Fibroblast of skin of abdomen (primary cell): Measurements from ENCODE around the gene HSPA12B.

Experiments
- DNase-seq: peaks from one replicate; pipeline ENCODE4 v3.0.0-alpha.2; 2013

Gene HSPA12B

DNA sequence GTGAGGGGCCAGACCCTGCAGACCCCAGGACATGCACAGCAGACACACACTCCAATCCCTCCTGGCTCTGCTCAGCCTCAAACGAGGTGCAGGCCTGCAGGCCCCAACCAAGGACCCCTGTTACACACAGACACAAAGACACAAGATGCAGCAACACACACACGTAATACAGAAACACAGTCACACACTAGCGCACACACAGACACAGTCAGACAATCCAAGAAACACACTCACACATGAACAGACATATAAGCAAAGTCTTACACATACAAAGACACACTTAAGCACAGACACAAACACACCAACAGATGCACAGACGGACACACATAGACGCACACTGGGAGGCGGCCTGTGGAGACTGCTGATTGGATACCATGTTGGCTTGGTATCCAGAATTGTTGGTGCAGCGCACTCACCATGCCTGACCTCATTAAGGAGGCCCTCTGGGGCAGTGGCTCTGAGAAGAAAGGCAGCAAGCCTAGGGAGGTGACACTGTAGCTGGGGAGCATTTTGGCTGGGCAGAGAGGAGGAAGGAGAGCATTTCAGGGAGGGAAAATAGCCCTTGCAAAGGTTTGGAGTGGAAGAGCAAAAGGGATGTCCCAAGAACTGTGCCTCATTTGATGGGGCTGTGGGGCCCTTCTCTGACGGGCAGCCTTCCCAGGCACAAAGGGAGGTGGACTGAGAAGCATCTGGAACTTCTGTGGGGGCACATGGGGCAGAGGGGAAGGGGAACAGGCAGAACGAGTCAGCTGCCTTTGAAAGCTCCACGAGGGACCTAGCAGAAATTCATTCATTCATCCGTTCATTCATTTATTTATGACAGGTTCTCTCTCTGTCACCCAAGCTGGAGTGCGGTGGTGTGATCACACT, 1.4 kb upstream of the HSPA12B start:
- no peak for DNase-seq

GRCh38 chr20:3731944-3732326, 550 bp upstream of the HSPA12B start:
- DNase-seq, result no peak

DNA sequence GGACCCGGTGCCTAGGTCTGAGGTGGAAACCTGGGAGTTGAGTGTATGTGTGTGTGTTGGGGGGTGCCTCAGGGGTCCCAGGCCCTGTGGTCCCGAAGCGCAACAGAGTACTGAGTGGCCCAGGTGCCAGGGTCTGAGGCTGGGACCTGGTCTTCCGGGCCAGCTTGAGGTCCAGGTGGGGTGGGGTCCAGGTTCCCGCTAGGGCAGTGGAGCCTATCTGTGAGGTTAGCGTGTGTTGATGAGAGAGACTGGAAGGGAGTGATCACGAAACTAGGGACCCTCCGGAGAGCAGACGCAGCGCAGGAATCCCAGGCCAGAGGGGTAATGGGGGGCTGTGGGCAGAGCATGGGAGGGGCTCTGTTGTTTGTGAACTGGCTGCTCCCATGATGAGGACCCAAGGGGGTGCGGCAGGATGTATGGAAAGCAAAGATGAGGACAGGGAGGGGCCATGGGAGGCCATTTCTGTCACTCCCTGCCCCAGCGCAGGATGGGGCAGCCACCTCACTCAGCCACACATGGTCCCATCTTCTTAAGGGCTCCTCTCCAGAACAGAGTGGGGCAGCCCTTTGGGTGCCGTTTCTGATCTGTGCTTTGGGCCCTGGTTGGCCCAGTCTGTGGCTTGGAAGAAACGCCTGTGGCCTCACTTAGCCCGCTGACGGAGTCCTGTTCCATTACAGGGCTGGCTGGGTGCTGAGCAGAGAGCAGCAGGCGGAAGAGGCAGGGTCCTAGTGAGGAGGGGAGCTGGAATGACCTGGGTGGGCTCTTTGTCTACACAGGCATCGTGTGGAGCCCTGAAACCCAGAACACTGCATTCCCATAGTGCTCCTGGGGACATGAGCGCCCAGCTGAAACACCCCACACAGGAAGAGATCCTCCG, 872 bp downstream of the HSPA12B start:
- no peak for DNase-seq

DNA sequence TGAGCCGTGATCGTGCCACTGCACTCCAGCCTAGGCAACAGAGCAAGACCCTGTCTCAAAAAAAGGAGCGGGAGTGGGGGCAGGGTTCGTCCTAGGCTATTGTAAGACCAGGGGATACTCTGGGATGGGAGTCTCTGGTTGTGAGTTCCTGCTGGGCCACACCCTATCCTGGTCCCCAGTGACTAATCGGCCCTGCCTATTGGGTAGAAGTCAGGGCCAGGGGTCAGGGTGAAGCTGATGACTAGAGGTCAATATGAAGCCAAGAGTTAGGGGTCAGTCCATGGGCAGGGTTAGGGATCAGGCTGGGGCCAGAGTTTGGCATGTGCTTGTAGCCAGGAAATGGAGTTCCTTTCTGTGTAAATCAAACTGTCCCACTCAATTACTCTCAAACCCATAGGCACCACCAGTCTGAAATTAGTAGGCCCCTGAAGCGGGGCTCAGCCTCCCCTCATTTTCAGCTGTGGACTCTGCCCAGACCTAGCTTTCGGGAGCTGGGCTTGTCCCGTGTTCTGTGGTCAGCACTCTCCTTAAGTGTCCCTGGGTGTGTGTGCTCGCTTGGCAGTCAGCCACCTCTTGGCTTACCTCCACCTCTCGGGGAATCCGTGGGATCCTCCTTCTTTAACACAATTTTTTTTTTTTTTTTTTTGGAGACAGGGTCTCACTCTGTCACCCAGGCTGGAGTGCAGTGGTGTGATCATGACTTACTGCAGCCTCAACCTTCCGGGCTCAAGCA, 1.8 kb downstream of the HSPA12B start:
- no peak for DNase-seq

GRCh38 chr20:3735768-3736167, 3.3 kb downstream of the HSPA12B start:
- no peak for DNase-seq

- DNase-seq, result no peak
These were observed 5.9 kb downstream of the HSPA12B start for GRCh38 chr20:3738111-3739053.

DNA sequence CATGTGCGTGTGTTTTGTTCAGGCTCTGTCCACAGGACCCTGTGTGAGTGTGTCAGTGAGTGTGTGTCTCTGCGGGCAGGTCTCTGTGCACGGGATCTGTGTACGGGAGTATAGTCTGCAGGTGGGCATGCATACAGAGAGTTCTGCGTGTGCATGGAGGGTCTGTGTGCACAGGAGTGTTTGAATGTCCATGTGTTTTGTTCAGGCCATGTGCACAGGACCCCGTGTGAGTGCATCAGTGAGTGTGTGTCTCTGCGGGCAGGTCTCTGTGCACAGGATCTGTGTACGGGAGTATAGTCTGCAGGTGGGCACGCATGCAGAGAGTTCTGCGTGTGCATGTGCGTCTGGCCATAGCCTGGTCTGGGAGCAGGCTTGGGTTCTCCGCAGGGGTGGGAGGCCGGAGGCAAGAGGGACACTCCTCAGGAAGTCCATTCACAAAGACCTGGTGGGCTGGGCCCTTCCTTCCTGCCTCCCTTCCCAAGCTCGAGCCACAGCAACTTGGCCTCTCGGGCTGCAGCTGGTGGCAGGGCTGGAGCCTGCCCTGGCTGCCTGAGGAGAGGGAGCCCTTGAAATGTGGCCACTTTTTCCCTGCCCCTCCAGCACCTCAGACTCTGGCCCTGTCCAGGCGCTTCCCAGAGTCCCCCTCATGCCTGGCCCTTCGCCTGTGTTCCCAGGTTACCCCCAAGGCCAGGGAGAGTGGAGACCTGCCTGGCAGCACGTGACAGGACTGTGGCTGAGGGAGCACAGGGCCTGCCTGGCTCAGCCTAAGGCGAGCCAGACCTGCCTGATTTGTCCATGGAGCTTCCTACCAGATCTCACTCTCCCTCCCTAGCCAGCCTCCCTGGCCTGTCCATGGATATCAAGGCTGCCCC, 6.8 kb downstream of the HSPA12B start:
- no peak for DNase-seq

DNA sequence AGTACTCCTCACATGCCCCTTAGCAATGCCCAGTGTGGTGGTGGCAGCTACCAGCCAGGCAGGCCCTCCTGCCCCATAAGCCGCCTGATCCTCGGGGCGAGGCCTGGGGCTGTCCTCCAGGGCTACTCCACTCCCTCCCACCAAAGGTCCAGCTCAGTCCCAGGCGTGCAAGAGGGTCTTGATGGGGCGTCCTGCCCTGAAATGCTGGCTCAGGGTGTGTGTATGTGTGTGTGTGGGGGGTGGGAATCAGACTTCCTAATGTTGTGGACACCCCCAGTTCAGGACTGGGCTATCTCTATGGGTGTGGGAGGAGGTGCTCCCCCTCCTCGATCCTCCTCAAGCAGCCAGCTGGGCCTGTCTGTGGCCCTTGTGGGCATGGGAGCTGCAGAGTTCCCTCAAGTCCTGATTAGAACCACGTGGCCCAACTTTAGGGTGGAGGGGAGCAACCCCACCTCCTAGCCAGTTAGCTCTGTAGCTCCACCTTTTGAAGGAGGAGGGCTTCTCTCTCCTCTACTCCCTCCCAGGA, 7.5 kb downstream of the HSPA12B start:
- DNase-seq, result no peak

- no peak for DNase-seq
These were observed 8.3 kb downstream of the HSPA12B start for GRCh38 chr20:3740615-3741301.

DNA sequence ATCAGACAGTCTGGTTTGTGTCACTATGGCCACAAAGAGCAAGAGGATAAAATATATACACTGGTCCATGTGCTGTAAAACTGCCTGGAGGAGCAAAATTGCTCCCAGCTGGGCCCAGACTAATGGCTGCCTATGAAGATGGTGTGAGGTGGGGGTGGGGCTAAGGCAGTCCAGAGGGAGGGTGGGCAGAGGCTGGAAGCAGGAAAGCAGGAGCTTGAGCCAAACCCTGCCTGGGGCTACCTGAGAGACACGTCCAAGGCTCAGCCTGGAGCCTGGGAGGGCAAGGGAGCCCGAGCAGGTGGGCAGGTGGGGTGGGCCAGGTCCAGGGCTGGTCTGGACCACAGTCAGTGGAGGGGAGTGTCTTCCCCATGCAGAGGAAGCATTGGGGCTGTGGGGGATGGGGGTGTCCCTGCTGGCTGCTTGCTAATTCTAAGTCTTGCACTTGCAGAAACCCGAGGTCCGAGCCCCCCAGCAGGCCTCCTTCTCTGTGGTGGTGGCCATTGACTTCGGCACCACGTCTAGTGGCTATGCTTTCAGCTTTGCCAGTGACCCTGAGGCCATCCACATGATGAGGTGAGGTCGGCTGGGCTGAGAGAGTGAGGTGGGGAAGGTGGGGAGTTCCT, 9.5 kb downstream of the HSPA12B start:
- no peak for DNase-seq

DNA sequence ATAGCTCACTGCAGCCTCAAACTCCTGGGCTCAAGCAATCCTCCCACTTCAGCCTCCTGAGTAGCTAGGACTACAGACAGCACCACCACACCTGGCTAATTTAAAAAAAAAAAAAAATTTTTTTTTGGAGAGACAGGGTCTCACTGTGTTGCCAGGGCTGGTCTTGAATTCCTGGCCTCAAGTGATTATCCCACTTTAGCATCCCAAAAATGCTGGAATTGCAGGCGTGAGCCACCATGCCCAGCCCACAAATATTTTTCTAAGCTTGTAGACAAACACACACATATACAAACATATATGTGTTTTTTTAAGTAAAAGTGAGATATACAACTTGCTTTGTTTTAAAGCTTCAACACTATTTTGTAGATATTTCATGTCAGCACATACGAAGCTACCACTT, 10.8 kb downstream of the HSPA12B start:
- DNase-seq, result no peak

DNA sequence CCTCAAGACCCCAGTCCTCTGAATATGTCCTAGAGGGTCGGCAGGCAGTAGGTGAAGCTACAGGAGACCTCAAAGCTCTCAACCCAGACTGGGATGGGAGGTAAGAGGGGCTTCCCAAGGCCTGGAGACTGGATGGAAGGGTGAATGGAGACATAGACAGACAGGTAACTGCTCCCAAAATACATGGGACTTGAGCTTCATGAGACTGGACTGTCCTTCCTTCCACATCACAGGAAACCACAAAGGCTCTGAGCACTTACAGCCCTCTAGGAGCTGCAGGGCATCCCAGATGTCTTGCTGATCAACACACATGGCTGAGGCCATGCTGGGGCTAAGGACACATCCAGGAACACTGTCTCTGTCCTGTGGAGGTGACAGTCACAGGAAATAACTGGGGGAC, 11.6 kb downstream of the HSPA12B start:
- no peak for DNase-seq

DNA sequence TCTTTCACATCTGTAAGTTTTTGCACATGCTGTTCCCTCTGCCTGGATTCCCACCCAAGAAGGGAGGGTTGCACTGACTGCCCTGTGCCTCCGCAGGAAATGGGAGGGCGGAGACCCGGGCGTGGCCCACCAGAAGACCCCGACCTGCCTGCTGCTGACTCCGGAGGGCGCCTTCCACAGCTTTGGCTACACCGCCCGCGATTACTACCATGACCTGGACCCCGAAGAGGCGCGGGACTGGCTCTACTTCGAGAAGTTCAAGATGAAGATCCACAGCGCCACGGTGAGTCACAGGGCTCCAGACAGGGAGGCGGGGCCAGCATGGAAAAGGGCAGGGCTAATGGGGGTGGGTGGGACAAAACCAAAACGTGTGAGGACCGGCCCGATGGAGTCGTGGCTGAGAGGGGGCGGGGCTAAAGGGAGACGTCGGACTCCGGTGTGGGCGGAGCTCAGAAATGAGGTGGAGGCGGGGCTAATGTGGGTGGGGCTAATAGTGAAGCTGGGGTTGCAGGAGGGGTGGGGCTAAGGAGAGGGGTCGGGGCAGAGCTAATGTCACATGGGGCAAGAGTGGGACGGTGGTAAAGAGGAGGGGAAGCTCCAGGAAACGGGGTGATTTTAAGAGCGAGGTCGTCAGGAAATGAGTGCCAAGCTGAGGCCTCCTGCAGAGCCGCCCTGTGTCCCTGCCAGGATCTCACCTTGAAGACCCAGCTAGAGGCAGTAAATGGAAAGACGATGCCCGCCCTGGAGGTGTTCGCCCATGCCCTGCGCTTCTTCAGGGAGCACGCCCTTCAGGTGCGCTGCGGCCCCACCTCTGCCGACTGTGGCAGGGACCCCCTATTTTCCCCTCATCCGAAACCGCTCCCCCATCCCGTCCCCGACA, 12.6 kb downstream of the HSPA12B start:
- no peak for DNase-seq

- no peak for DNase-seq
These were observed 13.2 kb downstream of the HSPA12B start for GRCh38 chr20:3745686-3746173.

GRCh38 chr20:3747471-3747870, 15.0 kb downstream of the HSPA12B start:
- DNase-seq, result no peak

GRCh38 chr20:3748073-3748472, 15.6 kb downstream of the HSPA12B start:
- DNase-seq, result no peak

DNA sequence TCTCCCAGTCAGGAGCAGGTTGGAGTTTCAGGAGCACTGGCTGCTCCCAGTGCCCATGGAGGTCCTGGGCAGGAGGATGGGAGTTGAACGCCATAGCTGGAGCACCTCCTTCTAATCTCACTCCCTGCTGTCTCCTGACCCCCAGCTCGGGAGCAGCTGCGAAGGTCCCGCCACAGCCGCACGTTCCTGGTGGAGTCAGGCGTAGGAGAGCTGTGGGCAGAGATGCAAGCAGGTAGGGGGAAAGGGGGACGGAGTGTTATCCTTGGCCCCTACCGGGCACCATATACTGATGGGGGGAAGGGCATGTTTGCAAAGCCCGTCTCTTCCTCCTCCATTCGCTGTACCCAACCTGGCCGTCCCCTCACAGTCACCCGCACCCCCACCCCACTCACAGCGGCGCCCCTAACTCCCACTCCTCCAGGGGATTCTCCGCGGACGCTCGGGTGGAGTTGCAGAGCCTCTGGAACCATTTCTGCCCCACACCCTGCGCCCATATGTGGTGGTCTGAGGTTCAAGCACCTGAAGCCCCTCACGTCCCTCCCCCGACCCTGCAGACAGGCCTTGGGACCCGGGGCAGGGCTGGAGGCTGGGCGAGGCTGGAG, 16.7 kb downstream of the HSPA12B start:
- DNase-seq, result no peak
